Measurements from ENCODE around the gene C11orf52.
A peak's percentile ranks its signal among the peaks of the same experiment; 100 is the strongest.
"Not testable (repeated sequence)": the region's sequence is repeated elsewhere in the genome, so short reads cannot be mapped to it uniquely, and the experiment has no call there.

C11orf52 gene

GRCh38 chr11:111920908-111921307 lies 2.2 kb downstream of the C11orf52 start:
- Histone ChIP-seq H3K4me3 (ENCODE audit: low read length) (no peak overlapping the region), H2AFZ (ENCODE audit: low read depth, low read length) (no peak overlapping the region), H3K27me3 (ENCODE audit: insufficient read depth, low read length) (no peaks in the 10 kb centered on the region), H3K9me3 (ENCODE audit: low read length) (no peaks in the 10 kb centered on the region), H3K36me3 (ENCODE audit: insufficient read depth, low read length) (no peaks in the 10 kb centered on the region), H3K4me1 (ENCODE audit: insufficient read depth, low read length) (peaks cover 10% of the 10 kb centered on the region)

GRCh38 chr11:111921541-111922230 lies 3.0 kb downstream of the C11orf52 start:
- H3K4me1 ChIP-seq (ENCODE audit: insufficient read depth, low read length), result peaks cover 17% of the 10 kb centered on the region
- no peaks in the 10 kb centered on the region for H3K27me3 ChIP-seq (ENCODE audit: insufficient read depth, low read length)
- no peak overlapping the region for H2AFZ ChIP-seq (ENCODE audit: low read depth, low read length)
- H3K4me3 ChIP-seq (ENCODE audit: low read length), result no peak overlapping the region
- no peaks in the 10 kb centered on the region for H3K36me3 ChIP-seq (ENCODE audit: insufficient read depth, low read length)
- no peaks in the 10 kb centered on the region for H3K9me3 ChIP-seq (ENCODE audit: low read length)

GRCh38 chr11:111922803-111923202 lies 4.1 kb downstream of the C11orf52 start:
- Histone ChIP-seq H3K4me3 (ENCODE audit: low read length) (no peak overlapping the region), H3K27me3 (ENCODE audit: insufficient read depth, low read length) (no peaks in the 10 kb centered on the region), H3K4me1 (ENCODE audit: insufficient read depth, low read length) (peaks cover 21% of the 10 kb centered on the region), H2AFZ (ENCODE audit: low read depth, low read length) (peak overlapping the region; percentile 47), H3K9me3 (ENCODE audit: low read length) (no peaks in the 10 kb centered on the region), H3K36me3 (ENCODE audit: insufficient read depth, low read length) (no peaks in the 10 kb centered on the region)

- Histone ChIP-seq H3K9me3 (ENCODE audit: low read length) (no peaks in the 10 kb centered on the region), H3K4me3 (ENCODE audit: low read length) (no peak overlapping the region), H3K36me3 (ENCODE audit: insufficient read depth, low read length) (no peaks in the 10 kb centered on the region), H2AFZ (ENCODE audit: low read depth, low read length) (peak overlapping the region; percentile 47), H3K4me1 (ENCODE audit: insufficient read depth, low read length) (peaks cover 21% of the 10 kb centered on the region), H3K27me3 (ENCODE audit: insufficient read depth, low read length) (no peaks in the 10 kb centered on the region)
Measured at GRCh38 chr11:111923351-111923788, 4.7 kb downstream of the C11orf52 start.

- peak overlapping the region; percentile 47 for H2AFZ ChIP-seq (ENCODE audit: low read depth, low read length)
- no peak overlapping the region for H3K4me3 ChIP-seq (ENCODE audit: low read length)
- H3K27me3 ChIP-seq (ENCODE audit: insufficient read depth, low read length), result no peaks in the 10 kb centered on the region
- H3K9me3 ChIP-seq (ENCODE audit: low read length), result no peaks in the 10 kb centered on the region
- H3K4me1 ChIP-seq (ENCODE audit: insufficient read depth, low read length), result peaks cover 16% of the 10 kb centered on the region
- H3K36me3 ChIP-seq (ENCODE audit: insufficient read depth, low read length), result no peaks in the 10 kb centered on the region
Measured at GRCh38 chr11:111923951-111924350, 5.2 kb downstream of the C11orf52 start.

GRCh38 chr11:111925953-111926352 lies 7.2 kb downstream of the C11orf52 start:
- Histone ChIP-seq H3K4me1 (ENCODE audit: insufficient read depth, low read length) (peaks cover 15% of the 10 kb centered on the region), H2AFZ (ENCODE audit: low read depth, low read length) (no peak overlapping the region), H3K27me3 (ENCODE audit: insufficient read depth, low read length) (no peaks in the 10 kb centered on the region), H3K36me3 (ENCODE audit: insufficient read depth, low read length) (no peaks in the 10 kb centered on the region), H3K4me3 (ENCODE audit: low read length) (peak overlapping the region; percentile 59), H3K9me3 (ENCODE audit: low read length) (no peaks in the 10 kb centered on the region)

GRCh38 chr11:111926505-111927391 lies 8.0 kb downstream of the C11orf52 start:
- Histone ChIP-seq H3K27me3 (ENCODE audit: insufficient read depth, low read length) (no peaks in the 10 kb centered on the region), H3K4me1 (ENCODE audit: insufficient read depth, low read length) (peaks cover 15% of the 10 kb centered on the region), H3K36me3 (ENCODE audit: insufficient read depth, low read length) (no peaks in the 10 kb centered on the region), H3K9me3 (ENCODE audit: low read length) (no peaks in the 10 kb centered on the region), H2AFZ (ENCODE audit: low read depth, low read length) (peak overlapping the region; percentile 27), H3K4me3 (ENCODE audit: low read length) (peak overlapping the region; percentile 93)

GRCh38 chr11:111930472-111930871 lies 11.8 kb downstream of the C11orf52 start:
- H3K4me1 ChIP-seq (ENCODE audit: insufficient read depth, low read length), result peaks cover 27% of the 10 kb centered on the region
- H3K36me3 ChIP-seq (ENCODE audit: insufficient read depth, low read length), result peaks cover 3% of the 10 kb centered on the region
- no peaks in the 10 kb centered on the region for H3K9me3 ChIP-seq (ENCODE audit: low read length)
- H2AFZ ChIP-seq (ENCODE audit: low read depth, low read length), result no peak overlapping the region
- H3K4me3 ChIP-seq (ENCODE audit: low read length), result no peak overlapping the region
- H3K27me3 ChIP-seq (ENCODE audit: insufficient read depth, low read length), result no peaks in the 10 kb centered on the region

- Histone ChIP-seq H2AFZ (ENCODE audit: low read depth, low read length) (no peak overlapping the region), H3K9me3 (ENCODE audit: low read length) (no peaks in the 10 kb centered on the region), H3K4me1 (ENCODE audit: insufficient read depth, low read length) (peaks cover 33% of the 10 kb centered on the region), H3K36me3 (ENCODE audit: insufficient read depth, low read length) (peaks cover 3% of the 10 kb centered on the region), H3K4me3 (ENCODE audit: low read length) (no peak overlapping the region), H3K27me3 (ENCODE audit: insufficient read depth, low read length) (no peaks in the 10 kb centered on the region)
Measured at GRCh38 chr11:111932611-111932950, 13.9 kb downstream of the C11orf52 start.

- not testable (repeated sequence) for H3K36me3 ChIP-seq (ENCODE audit: insufficient read depth, low read length)
- peaks cover 38% of the 10 kb centered on the region for H3K4me1 ChIP-seq (ENCODE audit: insufficient read depth, low read length)
Measured at GRCh38 chr11:111933176-111933575, 14.5 kb downstream of the C11orf52 start.

GRCh38 chr11:111933872-111934271 lies 15.2 kb downstream of the C11orf52 start:
- Histone ChIP-seq H3K27me3 (ENCODE audit: insufficient read depth, low read length) (no peaks in the 10 kb centered on the region), H3K4me1 (ENCODE audit: insufficient read depth, low read length) (peaks cover 45% of the 10 kb centered on the region)

More at GRCh38 chr11:111933176-111933575, 14.5 kb downstream of the C11orf52 start:
- H3K9me3 ChIP-seq (ENCODE audit: low read length); H3K27me3 ChIP-seq (ENCODE audit: insufficient read depth, low read length); H3K4me3 ChIP-seq (ENCODE audit: low read length); H2AFZ ChIP-seq (ENCODE audit: low read depth, low read length): not testable (repeated sequence)

GRCh38 chr11:111934306-111934705 lies 15.6 kb downstream of the C11orf52 start:
- Histone ChIP-seq H3K4me3 (ENCODE audit: low read length) (no peak overlapping the region), H2AFZ (ENCODE audit: low read depth, low read length) (no peak overlapping the region), H3K27me3 (ENCODE audit: insufficient read depth, low read length) (no peaks in the 10 kb centered on the region), H3K36me3 (ENCODE audit: insufficient read depth, low read length) (peaks cover 3% of the 10 kb centered on the region), H3K9me3 (ENCODE audit: low read length) (no peaks in the 10 kb centered on the region), H3K4me1 (ENCODE audit: insufficient read depth, low read length) (peaks cover 49% of the 10 kb centered on the region)

More at GRCh38 chr11:111933872-111934271, 15.2 kb downstream of the C11orf52 start:
- H3K36me3 ChIP-seq (ENCODE audit: insufficient read depth, low read length), result peaks cover 3% of the 10 kb centered on the region
- no peak overlapping the region for H2AFZ ChIP-seq (ENCODE audit: low read depth, low read length)
- H3K9me3 ChIP-seq (ENCODE audit: low read length), result no peaks in the 10 kb centered on the region
- no peak overlapping the region for H3K4me3 ChIP-seq (ENCODE audit: low read length)

- Histone ChIP-seq H3K27me3 (ENCODE audit: insufficient read depth, low read length) (no peaks in the 10 kb centered on the region), H3K36me3 (ENCODE audit: insufficient read depth, low read length) (peaks cover 7% of the 10 kb centered on the region), H3K9me3 (ENCODE audit: low read length) (no peaks in the 10 kb centered on the region), H3K4me1 (ENCODE audit: insufficient read depth, low read length) (peaks cover 49% of the 10 kb centered on the region), H3K4me3 (ENCODE audit: low read length) (no peak overlapping the region), H2AFZ (ENCODE audit: low read depth, low read length) (no peak overlapping the region)
Measured at GRCh38 chr11:111935317-111936039, 16.8 kb downstream of the C11orf52 start.

Data from neuron (in vitro differentiated cells).